Astrocyte of the cerebellum (primary cell): Measurements from ENCODE around the gene NR1I2.

Experiments used
- DNase-seq: peaks from one replicate; pipeline ENCODE4 v3.0.0-alpha.2; 2011; ENCODE audit warnings: low read depth
- H3K4me3 ChIP-seq: 2 replicates; pipeline ENCODE4 v1.5.1; 2011; ENCODE audit warnings: mild to moderate bottlenecking, low read depth, low read length, moderate library complexity
- CTCF ChIP-seq: IDR thresholded peaks from 2 replicates; pipeline ENCODE4 v1.5.1; 2012; ENCODE audit warnings: low read length, low read depth, moderate library complexity, mild to moderate bottlenecking; ENCODE audit errors: missing control alignments
- in situ Hi-C: cut with HindIII; loops from 2 replicates; pipeline ENCODE4 v1.10.0; 2017; ENCODE audit warnings: low sequenced_read_pairs

The NR1I2 gene

DNA sequence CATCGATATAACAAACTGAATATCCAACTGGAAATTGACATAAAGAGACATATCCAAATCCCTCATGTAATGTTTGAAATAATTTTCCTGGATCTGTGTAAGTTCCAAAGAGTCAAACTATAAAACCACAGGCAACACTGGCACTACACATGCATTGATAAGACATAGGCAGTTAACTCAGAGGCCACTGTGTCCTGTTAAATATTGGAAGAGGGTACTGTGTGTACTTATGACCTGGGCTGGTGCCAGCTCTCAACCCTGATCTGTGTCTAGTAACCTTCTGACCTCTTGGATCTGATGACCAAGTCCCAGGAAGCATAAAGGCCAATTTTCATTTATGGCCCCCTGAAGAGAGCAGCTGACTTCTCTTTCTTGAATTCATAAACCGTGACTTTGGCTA lies 4.5 kb downstream of the NR1I2 start:
- in situ Hi-C loops = no loop called here
- no peak for DNase-seq
- no peak for TF ChIP-seq CTCF
- H3K4me3 ChIP-seq = no peak overlapping the region

DNA sequence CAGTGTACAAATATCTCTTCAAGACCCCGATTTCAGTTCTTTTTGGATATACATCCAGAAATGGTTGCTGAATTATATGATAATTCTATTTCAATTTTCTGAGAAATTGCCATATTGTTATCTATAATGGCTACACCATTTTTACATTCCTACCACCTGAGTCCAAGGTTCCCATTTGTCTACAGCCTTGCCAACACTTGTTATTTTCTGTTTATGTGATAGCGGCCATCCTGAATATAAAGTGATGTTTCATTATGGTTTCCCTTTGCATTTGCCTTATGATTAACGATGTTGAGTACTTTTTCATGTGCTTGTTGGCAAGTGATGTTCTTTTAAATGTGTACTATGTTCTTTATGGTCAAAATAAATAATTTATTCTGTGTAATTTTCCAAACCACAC lies 8.5 kb downstream of the NR1I2 start:
- in situ Hi-C loops = no loop called here

GRCh38 chr3:119792270-119792669 lies 10.4 kb downstream of the NR1I2 start:
- DNase-seq = no peak
- no peak overlapping the region for H3K4me3 ChIP-seq
- in situ Hi-C loops = no loop called here
- no peak for TF ChIP-seq CTCF

More for the DNA sequence above, 8.5 kb downstream of the NR1I2 start:
- no peak for DNase-seq
- H3K4me3 ChIP-seq = no peak overlapping the region
- no peak for TF ChIP-seq CTCF

DNA sequence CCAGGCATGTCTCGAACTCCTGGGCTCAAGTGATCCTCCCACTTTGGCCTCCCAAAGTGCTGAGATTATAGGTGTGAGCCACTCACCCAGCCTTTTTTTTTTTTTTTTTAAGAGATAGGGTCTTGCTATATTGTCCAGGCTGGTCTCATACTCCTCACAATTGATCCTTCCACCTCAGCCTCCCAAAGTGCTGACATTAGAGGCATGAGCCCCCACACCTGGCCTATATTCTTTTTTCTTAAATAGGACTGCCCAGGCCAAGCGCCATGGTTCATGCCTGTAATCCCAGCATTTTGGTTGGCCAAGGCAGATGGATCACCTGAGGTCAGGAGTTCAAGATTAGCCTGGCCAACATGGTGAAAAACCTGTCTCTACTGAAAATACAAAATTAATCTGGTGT lies 12.5 kb downstream of the NR1I2 start:
- no peak for TF ChIP-seq CTCF
- DNase-seq = no peak
- H3K4me3 ChIP-seq = no peak overlapping the region
- in situ Hi-C loops = no loop called here

DNA sequence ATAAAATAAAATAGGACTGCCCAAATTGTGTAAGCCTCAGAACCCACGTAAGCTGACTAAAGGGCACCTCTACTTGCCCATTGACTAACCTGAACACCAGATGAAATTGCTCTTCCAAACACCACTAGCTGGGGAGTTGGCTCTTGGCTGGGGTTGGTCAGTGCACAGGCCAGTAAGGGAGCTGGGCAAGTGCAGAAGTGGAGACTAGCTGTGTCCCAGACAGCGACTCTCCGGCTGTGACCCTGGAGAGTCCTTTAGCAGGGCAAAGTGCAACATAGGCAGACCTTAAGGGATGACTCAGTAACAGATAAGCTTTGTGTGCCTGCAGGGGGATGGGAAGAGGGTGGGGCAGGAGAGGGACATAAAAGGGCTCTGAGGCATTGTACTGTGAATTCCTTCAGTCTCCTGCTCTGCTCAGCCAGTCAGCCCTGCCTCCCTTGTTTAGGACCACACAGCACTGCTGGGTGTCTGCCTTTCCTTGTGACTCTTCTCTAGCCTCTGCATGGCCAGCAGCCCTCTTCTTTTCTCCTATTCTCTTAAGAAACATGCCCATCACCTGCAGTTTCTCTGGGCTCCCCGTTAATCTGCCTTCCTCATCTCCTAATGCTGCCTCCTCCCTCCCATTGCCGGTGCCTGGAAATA lies 13.2 kb downstream of the NR1I2 start:
- DNase-seq = no peak
- no peak overlapping the region for H3K4me3 ChIP-seq
- in situ Hi-C loops = no loop called here
- TF ChIP-seq CTCF = no peak

- H3K4me3 ChIP-seq = no peak overlapping the region
- in situ Hi-C loops = no loop called here
- DNase-seq = no peak
- no peak for TF ChIP-seq CTCF
Observed at GRCh38 chr3:119795849-119796248, 13.9 kb downstream of the NR1I2 start.

- H3K4me3 ChIP-seq = no peak overlapping the region
- no peak for DNase-seq
- in situ Hi-C loops = no loop called here
- TF ChIP-seq CTCF = no peak
Observed at GRCh38 chr3:119796368-119796767, 14.5 kb downstream of the NR1I2 start.
